IMR-90 (cell line): Measurements from ENCODE around the gene PPM1D. TPM values are rescaled to one million over a fixed set of nuclear protein-coding genes. Genes with fewer than 3 reads are reported as not detected.

Experiments used
- ATAC-seq: fragments of 200-7000 bp; cut with Tn5 transposase; 2 replicates; pipeline ENCODE4 v1.9.1; 2020; ENCODE audit warnings: low read depth, mild to moderate bottlenecking, moderate library complexity
- BruUV-seq: library from RNA; stranded (reverse); fragments of 400-500 nt; replicated peaks from 2 replicates; lab custom pipeline; 2021; lab: Mats Ljungman, UMichigan
- CTCF ChIA-PET: fragments of 300-600 bp; formaldehyde crosslinking; extraction: SDS; loops from one replicate; lab custom pipeline; 2021; ENCODE audit warnings: antibody characterized with exemption; lab: Yijun Ruan, JAX
- POLR2A ChIA-PET: fragments of 300-600 bp; sonication (Branson Sonifier 250); formaldehyde crosslinking; loops from one replicate; lab custom pipeline; 2022; ENCODE audit warnings: antibody characterized with exemption; ENCODE audit not compliant: unreplicated experiment; lab: Charles Lee
- DNase-seq: peaks from one replicate; pipeline ENCODE4 v3.0.0; 2013
- H2AFZ ChIP-seq: replicated peaks from 2 replicates; pipeline ENCODE3; 2013; ENCODE audit warnings: low read length, mild to moderate bottlenecking; ENCODE audit not compliant: poor library complexity
- H2AK5ac ChIP-seq: 2 replicates; pipeline ENCODE4 v1.6.1; 2013; ENCODE audit warnings: low read depth, low read length, inconsistent platforms
- H2AK9ac ChIP-seq: replicated peaks from 2 replicates; pipeline ENCODE3; 2013; ENCODE audit warnings: mild to moderate bottlenecking, low read depth, low read length, moderate library complexity; ENCODE audit not compliant: poor library complexity
- H2BK120ac ChIP-seq: 2 replicates; pipeline ENCODE4 v1.6.1; 2013; ENCODE audit warnings: low read depth, low read length, inconsistent platforms
- H2BK15ac ChIP-seq: 3 replicates; pipeline ENCODE4 v1.6.1; 2013; ENCODE audit warnings: low read depth, low read length, inconsistent platforms
- H2BK20ac ChIP-seq: 2 replicates; pipeline ENCODE4 v1.6.1; 2013; ENCODE audit warnings: low read depth, mild to moderate bottlenecking, inconsistent platforms, low read length, moderate library complexity
- H2BK5ac ChIP-seq: 2 replicates; pipeline ENCODE4 v1.6.1; 2013; ENCODE audit warnings: mild to moderate bottlenecking, low read depth, low read length, inconsistent platforms; ENCODE audit not compliant: poor library complexity, severe bottlenecking
- H3K14ac ChIP-seq: replicated peaks from 2 replicates; pipeline ENCODE4 v1.6.1; 2013; ENCODE audit warnings: low read depth, low read length, inconsistent platforms
- H3K18ac ChIP-seq: 2 replicates; pipeline ENCODE4 v1.6.1; 2013; ENCODE audit warnings: low read depth, low read length, control low read depth
- H3K23ac ChIP-seq: 2 replicates; pipeline ENCODE4 v1.6.1; 2013; ENCODE audit warnings: low read depth, low read length, inconsistent platforms
- H3K27ac ChIP-seq: 2 replicates; pipeline ENCODE4 v1.5.1; 2013; ENCODE audit warnings: mild to moderate bottlenecking, control low read depth, low read length; ENCODE audit not compliant: insufficient read depth
- H3K27me3 ChIP-seq: 2 replicates; pipeline ENCODE4 v1.6.1; 2013; ENCODE audit warnings: low read length; ENCODE audit not compliant: control insufficient read depth, insufficient read depth
- H3K36me3 ChIP-seq: 2 replicates; pipeline ENCODE4 v1.6.1; 2013; ENCODE audit warnings: low read length, mixed read lengths; ENCODE audit not compliant: control insufficient read depth, insufficient read depth
- H3K4ac ChIP-seq: 2 replicates; pipeline ENCODE4 v1.6.1; 2013; ENCODE audit warnings: low read depth, low read length, inconsistent platforms
- H3K4me1 ChIP-seq: 2 replicates; pipeline ENCODE4 v1.6.1; 2013; ENCODE audit warnings: low read length, mixed read lengths; ENCODE audit not compliant: control insufficient read depth, insufficient read depth
- H3K4me2 ChIP-seq: 2 replicates; pipeline ENCODE4 v1.6.1; 2013; ENCODE audit warnings: low read depth, mild to moderate bottlenecking, control low read depth, low read length, moderate library complexity
- H3K4me3 ChIP-seq: 2 replicates; pipeline ENCODE4 v1.5.1; 2013; ENCODE audit warnings: low read depth, mild to moderate bottlenecking, control low read depth, low read length, moderate library complexity; ENCODE audit not compliant: insufficient read depth
- H3K56ac ChIP-seq: 2 replicates; pipeline ENCODE4 v1.6.1; 2013; ENCODE audit warnings: low read length, inconsistent platforms; ENCODE audit not compliant: insufficient read depth; ENCODE audit errors: extremely low read depth
- H3K79me1 ChIP-seq, 2 experiments: 2 replicates each; pipeline ENCODE4 v1.6.1; 2013; ENCODE audit warnings: low read length in 2 of 2, inconsistent platforms in 1 of 2, low read depth in 1 of 2
- H3K9ac ChIP-seq: 2 replicates; pipeline ENCODE4 v1.6.1; 2013; ENCODE audit warnings: low read depth, low read length, control low read depth
- H3K9me1 ChIP-seq: 2 replicates; pipeline ENCODE4 v1.6.1; 2013; ENCODE audit warnings: low read length, inconsistent platforms; ENCODE audit not compliant: insufficient read depth
- H3K9me3 ChIP-seq: 2 replicates; pipeline ENCODE4 v1.6.1; 2013; ENCODE audit warnings: low read length; ENCODE audit not compliant: control insufficient read depth, insufficient read depth
- H4K20me1 ChIP-seq: 2 replicates; pipeline ENCODE4 v1.6.1; 2013; ENCODE audit warnings: low read length, inconsistent platforms; ENCODE audit not compliant: insufficient read depth
- H4K5ac ChIP-seq: 2 replicates; pipeline ENCODE4 v1.6.1; 2013; ENCODE audit warnings: mild to moderate bottlenecking, low read depth, low read length, control low read depth
- H4K8ac ChIP-seq, 2 experiments: 2 replicates each; pipeline ENCODE4 v1.6.1; 2013; ENCODE audit warnings: low read depth in 2 of 2, low read length in 2 of 2, control low read depth in 1 of 2, inconsistent platforms in 1 of 2
- H4K91ac ChIP-seq: 2 replicates; pipeline ENCODE4 v1.6.1; 2013; ENCODE audit warnings: low read depth, low read length, inconsistent platforms; ENCODE audit not compliant: insufficient read depth
- BHLHE40 ChIP-seq: fragments of 150-350 bp; IDR thresholded peaks from 2 replicates; pipeline ENCODE4 v1.6.1; 2016; ENCODE audit warnings: mild to moderate bottlenecking, low read depth, low read length
- CEBPB ChIP-seq: IDR thresholded peaks from 2 replicates; pipeline ENCODE4 v1.6.1; 2012; ENCODE audit warnings: low read depth, low read length, improper control_type of control experiment
- CHD1 ChIP-seq: IDR thresholded peaks from 2 replicates; pipeline ENCODE4 v1.6.1; 2012; ENCODE audit warnings: low read depth, low read length, improper control_type of control experiment
- CTCF ChIP-seq: conservative IDR thresholded peaks from 2 replicates; pipeline ENCODE4 v1.5.1; 2012; ENCODE audit warnings: mild to moderate bottlenecking, low read depth, low read length, improper control_type of control experiment
- FOS ChIP-seq: fragments of 150-350 bp; IDR thresholded peaks from 2 replicates; pipeline ENCODE4 v1.6.1; 2016; ENCODE audit warnings: low read depth, low read length
- MAFK ChIP-seq: IDR thresholded peaks from 2 replicates; pipeline ENCODE4 v1.6.1; 2012; ENCODE audit warnings: low read depth, low read length, improper control_type of control experiment
- MAZ ChIP-seq: IDR thresholded peaks from 2 replicates; pipeline ENCODE4 v1.6.1; 2012; ENCODE audit warnings: low read depth, mild to moderate bottlenecking, low read length, improper control_type of control experiment, moderate library complexity, borderline replicate concordance
- MXI1 ChIP-seq: IDR thresholded peaks from 2 replicates; pipeline ENCODE4 v1.6.1; 2012; ENCODE audit warnings: low read depth, mild to moderate bottlenecking, low read length, moderate library complexity, borderline replicate concordance
- NFE2L2 ChIP-seq: fragments of 150-350 bp; IDR thresholded peaks from 2 replicates; pipeline ENCODE4 v1.6.1; 2016; ENCODE audit warnings: low read depth, mild to moderate bottlenecking, low read length
- POLR2A ChIP-seq: IDR thresholded peaks from 2 replicates; pipeline ENCODE4 v1.6.1; 2012; ENCODE audit warnings: mild to moderate bottlenecking, low read depth, low read length
- RAD21 ChIP-seq: IDR thresholded peaks from 2 replicates; pipeline ENCODE4 v1.6.1; 2012; ENCODE audit warnings: low read length, improper control_type of control experiment
- RCOR1 ChIP-seq: IDR thresholded peaks from 2 replicates; pipeline ENCODE4 v1.6.1; 2012; ENCODE audit warnings: mild to moderate bottlenecking, low read length, improper control_type of control experiment; ENCODE audit not compliant: insufficient replicate concordance
- RFX5 ChIP-seq: IDR thresholded peaks from 2 replicates; pipeline ENCODE4 v1.8.0; 2012; ENCODE audit warnings: low read depth, mild to moderate bottlenecking, low read length, moderate library complexity
- SMC3 ChIP-seq: fragments of 150-350 bp; IDR thresholded peaks from 2 replicates; pipeline ENCODE4 v1.6.1; 2016; ENCODE audit warnings: low read depth, mild to moderate bottlenecking, antibody characterized with exemption, low read length, moderate library complexity
- USF2 ChIP-seq: fragments of 150-350 bp; IDR thresholded peaks from 2 replicates; pipeline ENCODE4 v1.6.1; 2017; ENCODE audit warnings: mild to moderate bottlenecking, antibody characterized with exemption, low read length, low read depth
- WGBS, 2 experiments: methylation state at CpG; one replicate each; pipeline versions ENCODE4 v1.1.5 to v1.1.7; 2013; ENCODE audit warnings: missing lambda C conversion rate in 2 of 2; ENCODE audit not compliant: insufficient read length in 1 of 2; ENCODE audit errors: extremely low coverage in 2 of 2; 5-methylcytosine and 5-hydroxymethylcytosine counted together
- dilution Hi-C: fragments of 300-500 bp; cut with HindIII; formaldehyde crosslinking; loops from one replicate; pipeline ENCODE4 v1.14.3; 2018; ENCODE audit warnings: low sequenced_read_pairs; ENCODE audit not compliant: unreplicated experiment
- in situ Hi-C: fragments of 300-500 bp; cut with MboI; formaldehyde crosslinking; loops from 3 replicates; pipeline ENCODE4 v1.14.3; 2019; ENCODE audit warnings: low sequenced_read_pairs, inconsistent platforms, mixed read lengths
- intact Hi-C: fragments of 100-400 bp; cut with micrococcal nuclease; formaldehyde crosslinking; loops from 2 replicates; pipeline ENCODE4 v1.10.0; 2022
- polyA plus RNA-seq, 3 experiments: library from polyadenylated mRNA; depleted of rRNA; stranded (reverse); fragments of >200 nt; gene quantifications; 2 replicates each; pipeline ENCODE4 v1.2.3, GENCODE V29; 2012; ENCODE audit warnings: low replicate concordance in 1 of 3
- total RNA-seq: library from RNA; depleted of rRNA; stranded (reverse); fragments of >200 nt; gene quantifications from 2 replicates; pipeline ENCODE4 v1.2.3, GENCODE V29; 2012
- TF ChIP-seq, protein P1 (sequence below): fragments of 150-350 bp; IDR thresholded peaks from 2 replicates; pipeline ENCODE4 v1.6.1; 2016; ENCODE audit warnings: low read depth, mild to moderate bottlenecking, low read length, moderate library complexity, borderline replicate concordance

PPM1D gene
- total and polyA plus RNA-seq, 2 of the 4 experiments (the other 2 are of a cell fraction), result 5.5 to 16.1 TPM

- no peak overlapping the region for H3K27ac ChIP-seq
- dilution Hi-C loops (no loop called here), in situ Hi-C loops (no loop called here), intact Hi-C loops (no loop called here)
- H3K4me2 ChIP-seq, result no peak overlapping the region
- H3K18ac ChIP-seq, result no peak overlapping the region
- no peaks in the 10 kb centered on the region for H3K27me3 ChIP-seq
- H2AK5ac ChIP-seq, result no peak overlapping the region
- ATAC-seq (no peak), DNase-seq (no peak)
- no peaks in the 10 kb centered on the region for H3K9me3 ChIP-seq
- H3K56ac ChIP-seq, result no peak overlapping the region
- H3K4ac ChIP-seq, result no peak overlapping the region
- TF ChIP-seq SMC3 (no peak), FOS (no peak), CEBPB (no peak), MAFK (no peak), RCOR1 (no peak), MAZ (no peak), POLR2A (no peak), MXI1 (no peak), RFX5 (no peak), NFE2L2 (no peak), BHLHE40 (no peak), RAD21 (no peak), CTCF (no peak), USF2 (no peak), CHD1 (no peak)
- TF ChIP-seq, protein P1, sequence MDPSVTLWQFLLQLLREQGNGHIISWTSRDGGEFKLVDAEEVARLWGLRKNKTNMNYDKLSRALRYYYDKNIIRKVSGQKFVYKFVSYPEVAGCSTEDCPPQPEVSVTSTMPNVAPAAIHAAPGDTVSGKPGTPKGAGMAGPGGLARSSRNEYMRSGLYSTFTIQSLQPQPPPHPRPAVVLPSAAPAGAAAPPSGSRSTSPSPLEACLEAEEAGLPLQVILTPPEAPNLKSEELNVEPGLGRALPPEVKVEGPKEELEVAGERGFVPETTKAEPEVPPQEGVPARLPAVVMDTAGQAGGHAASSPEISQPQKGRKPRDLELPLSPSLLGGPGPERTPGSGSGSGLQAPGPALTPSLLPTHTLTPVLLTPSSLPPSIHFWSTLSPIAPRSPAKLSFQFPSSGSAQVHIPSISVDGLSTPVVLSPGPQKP, result no peak
- H3K4me3 ChIP-seq, result no peak overlapping the region
- no CpG with 5 or more reads among the region's 5 CpGs for WGBS, 2 experiments
- H2AFZ ChIP-seq, result no peak overlapping the region
- CTCF ChIA-PET, result no interaction called here
- no peak overlapping the region for H2AK9ac ChIP-seq
- H3K23ac ChIP-seq, result no peak overlapping the region
- no peaks in the 10 kb centered on the region for H4K20me1 ChIP-seq
- no TSS peak for BruUV-seq
- H2BK5ac ChIP-seq, result no peak overlapping the region
- no peak overlapping the region for H2BK15ac ChIP-seq
- POLR2A ChIA-PET, result no interaction called here
- peaks cover 8 to 24% of the 10 kb centered on the region in 2 experiments for H3K79me1 ChIP-seq
- H4K5ac ChIP-seq, result no peak overlapping the region
- H4K91ac ChIP-seq, result no peak overlapping the region
- peaks cover 2% of the 10 kb centered on the region; the same call in 1 of the 2 replicates for H3K4me1 ChIP-seq
- H2BK120ac ChIP-seq, result no peak overlapping the region
- no peak overlapping the region for H2BK20ac ChIP-seq
- H3K14ac ChIP-seq, result no peak overlapping the region
- H3K9ac ChIP-seq, result no peak overlapping the region
- 0 out of 2 replicates have a peak, but pooled peaks cover 3% of the 10 kb centered on the region for H3K9me1 ChIP-seq
- peaks cover 13% of the 10 kb centered on the region for H3K36me3 ChIP-seq
- H4K8ac ChIP-seq, result no peak overlapping the region
Measured at GRCh38 chr17:60665602-60666001, 65.6 kb downstream of the PPM1D start.
